HG03520 (cell line): Measurements from ENCODE around the gene ZNF576.
"Not testable (repeated sequence)": the region's sequence is repeated elsewhere in the genome, so short reads cannot be mapped to it uniquely, and the experiment has no call there.

Experiments used
- ATAC-seq: cut with Tn5 transposase; IDR thresholded peaks from one replicate; pipeline ENCODE4 v1.9.1; 2021; ENCODE audit warnings: mild to moderate bottlenecking, moderate library complexity; ENCODE audit not compliant: unreplicated experiment

ZNF576 gene

DNA sequence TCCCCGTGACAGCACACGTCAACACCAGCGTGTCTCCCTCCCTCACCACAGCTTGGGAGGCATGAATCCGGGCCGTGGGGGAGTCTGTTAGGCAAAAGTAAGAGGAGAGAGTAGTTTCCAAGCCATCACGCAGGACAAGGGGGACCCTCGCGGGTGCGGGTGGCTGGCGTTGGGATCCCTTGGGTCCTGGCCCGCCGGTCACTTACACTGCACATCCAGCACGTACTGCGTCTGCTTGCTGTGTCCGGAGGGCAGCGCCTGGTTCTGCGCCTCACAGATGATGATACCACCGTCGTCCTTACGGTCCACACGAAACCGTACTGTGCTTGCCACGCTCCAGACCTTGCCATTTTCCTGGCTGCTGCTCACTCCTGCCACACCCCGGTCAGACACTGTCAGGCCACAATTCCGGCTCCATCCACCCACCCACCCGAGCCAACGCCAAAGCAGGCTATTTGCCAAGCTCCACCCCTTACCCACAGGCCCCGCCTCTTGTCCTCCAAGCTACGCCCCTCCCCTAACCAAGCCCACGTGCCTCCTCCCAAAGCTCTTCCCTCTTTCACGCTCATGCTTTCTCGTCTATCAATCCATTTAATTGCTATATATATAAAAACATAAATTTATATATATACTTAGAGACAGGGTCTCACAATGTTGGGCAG lies 29.7 kb downstream of the ZNF576 start:
- ATAC-seq = no peak

DNA sequence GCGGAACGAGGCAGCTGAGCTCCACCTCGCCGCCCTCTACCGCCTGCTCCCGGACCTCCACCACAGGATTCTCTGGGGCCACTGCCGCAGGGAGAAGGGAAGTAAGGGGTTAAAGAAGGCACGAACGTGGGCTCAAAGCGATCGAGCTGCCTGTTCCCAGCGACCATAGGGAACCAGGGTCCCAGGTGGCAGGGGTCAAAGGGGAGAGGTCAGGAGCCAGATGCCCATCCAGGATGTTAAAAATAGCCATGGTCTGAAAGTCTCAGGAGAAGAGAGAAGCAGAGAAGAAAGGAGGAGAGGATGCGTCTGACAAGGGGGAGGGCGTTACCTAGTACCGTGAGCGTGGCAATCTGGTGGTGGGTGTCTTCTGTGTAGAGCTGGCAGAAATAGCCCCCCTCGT lies 30.4 kb downstream of the ZNF576 start:
- ATAC-seq = no peak

DNA sequence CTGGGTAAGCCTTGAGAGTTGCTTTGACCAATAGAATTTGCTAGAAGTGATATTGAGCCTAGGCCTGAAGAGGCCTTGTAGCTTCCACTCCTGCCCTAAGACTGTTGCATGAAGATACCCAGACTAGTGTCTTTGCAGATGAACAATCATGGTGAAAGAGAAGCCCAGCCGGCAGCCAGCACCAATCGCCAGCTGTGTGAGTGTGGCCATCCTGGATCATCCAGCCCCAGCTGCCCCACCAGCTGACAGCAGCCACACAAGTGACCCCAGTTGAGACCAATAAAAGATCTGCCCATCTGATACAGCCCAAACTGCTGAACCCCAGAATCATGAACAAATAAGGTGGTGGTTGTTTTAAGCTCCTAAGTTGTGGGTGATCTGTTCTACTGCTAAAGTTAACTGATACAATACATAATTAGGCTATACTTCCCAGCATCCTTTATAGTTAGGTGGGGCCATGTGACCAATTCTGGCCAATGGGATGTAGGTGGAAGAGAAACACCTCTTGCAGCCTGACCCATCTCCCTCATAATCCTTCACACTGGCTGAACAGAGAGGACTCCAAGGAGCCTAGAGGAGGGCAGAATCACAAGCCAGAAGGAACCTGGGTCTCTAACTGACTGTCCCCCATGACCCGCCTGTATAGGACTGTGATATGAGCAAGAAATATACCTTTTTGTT lies 32.4 kb downstream of the ZNF576 start:
- ATAC-seq = no peak

DNA sequence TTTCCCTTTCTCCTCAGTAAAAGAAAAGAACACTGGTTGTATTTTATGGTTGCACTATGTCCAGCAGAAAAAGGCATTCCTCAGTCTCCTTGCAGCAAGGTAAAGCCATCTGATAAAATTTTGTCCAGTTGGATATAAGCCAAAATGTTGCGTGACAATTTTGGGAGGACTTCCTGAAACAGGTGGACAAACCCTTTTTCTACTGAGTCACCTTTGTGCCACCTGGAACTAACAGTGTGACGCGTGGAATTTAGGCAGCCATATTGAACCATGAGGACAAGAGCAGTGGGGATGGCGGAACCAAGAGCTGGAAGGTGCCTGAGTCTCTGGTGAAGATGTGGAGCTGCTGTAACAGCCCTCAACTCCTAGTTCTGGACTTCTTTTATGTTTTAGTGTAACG lies 35.1 kb downstream of the ZNF576 start:
- ATAC-seq = no peak

DNA sequence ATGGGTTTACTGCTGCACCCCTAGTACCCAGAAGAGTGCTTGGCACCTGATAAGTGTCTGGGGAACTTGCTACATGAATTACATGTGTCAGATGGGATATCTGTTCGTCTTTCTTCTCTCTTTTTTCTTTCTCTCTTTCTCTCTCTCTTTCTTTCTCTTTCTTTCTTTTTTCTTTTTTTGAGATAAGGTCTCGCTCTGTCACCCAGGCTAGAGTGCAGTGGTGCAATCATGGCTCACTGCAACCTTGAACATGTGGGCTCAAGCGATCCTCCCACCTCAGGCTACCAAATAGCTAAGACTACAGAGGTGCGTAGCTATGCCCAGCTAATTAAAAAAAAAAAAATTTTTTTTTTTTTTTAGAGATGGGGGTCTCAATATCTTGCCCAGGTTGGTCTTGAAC lies 37.1 kb downstream of the ZNF576 start:
- no peak for ATAC-seq

DNA sequence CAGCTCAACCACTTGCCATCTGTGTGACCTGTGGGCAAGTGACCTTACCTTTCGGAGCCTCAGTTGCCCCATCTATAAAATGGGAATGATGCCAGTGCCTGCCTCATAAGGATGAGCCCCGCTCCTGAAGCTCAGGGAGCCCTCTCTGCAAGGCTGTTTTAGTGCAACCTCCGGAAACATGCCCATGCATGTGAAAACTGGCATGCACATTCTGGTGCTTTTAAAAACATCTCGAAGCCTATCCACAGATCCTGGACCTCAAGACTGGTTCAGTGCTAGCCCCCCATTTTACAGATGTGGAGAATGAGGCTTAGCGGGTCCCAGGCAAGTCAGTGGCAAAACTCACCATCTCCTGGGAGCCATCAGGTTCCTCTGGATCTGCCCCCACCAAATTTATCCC lies 37.7 kb downstream of the ZNF576 start:
- no peak for ATAC-seq

DNA sequence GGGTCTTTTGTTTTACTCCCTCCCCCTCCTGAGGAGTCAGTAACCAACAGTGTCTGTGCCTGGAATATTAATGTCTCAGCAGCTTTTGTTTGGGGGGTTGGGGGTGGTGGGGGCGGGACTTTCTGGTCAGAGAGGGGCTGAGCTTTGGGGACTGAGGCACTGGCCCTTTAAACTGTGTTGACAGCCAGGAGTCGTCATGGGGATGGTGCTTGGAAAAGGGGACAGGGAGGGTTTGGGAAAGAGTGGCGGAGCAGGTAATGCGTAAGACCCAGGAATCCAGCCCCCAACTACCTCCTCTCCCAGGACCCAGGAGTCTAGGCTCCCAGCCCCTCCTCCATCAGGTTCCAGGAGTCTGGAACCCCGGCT lies 38.1 kb downstream of the ZNF576 start:
- ATAC-seq = no peak

DNA sequence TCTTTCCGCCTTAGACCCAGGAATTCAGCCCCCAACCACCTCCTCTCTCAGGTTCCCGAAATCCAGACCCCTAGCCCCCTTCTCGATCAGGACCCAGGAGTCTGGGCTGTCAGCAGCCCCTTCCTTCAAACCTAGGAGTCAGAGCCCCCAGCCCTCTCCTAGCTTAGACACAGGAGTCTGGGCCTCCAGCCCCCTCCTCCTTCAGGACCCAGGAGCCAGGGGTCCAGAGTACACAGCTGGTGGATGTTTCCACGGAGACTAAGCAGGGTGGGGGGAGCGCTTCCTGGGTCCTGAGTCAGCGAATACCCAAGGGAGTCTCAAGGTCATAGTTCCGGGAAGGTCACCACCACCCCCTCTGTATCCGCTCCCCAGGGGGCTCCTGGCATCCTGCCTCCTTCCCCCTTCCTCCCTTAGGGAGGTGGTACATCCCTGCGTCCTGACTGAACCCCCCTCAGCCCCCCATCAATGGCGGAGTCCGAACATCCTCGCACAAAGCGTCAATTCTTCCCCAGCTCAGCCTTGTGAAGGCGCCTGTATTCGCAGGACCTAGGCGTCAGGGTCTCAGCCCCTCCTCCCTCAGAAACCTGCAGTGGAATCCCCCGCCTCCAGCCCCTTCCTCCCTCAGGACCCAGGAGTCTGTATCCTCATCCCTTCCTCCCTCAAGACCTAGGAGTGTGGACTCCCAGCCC lies 38.6 kb downstream of the ZNF576 start:
- ATAC-seq = no peak

DNA sequence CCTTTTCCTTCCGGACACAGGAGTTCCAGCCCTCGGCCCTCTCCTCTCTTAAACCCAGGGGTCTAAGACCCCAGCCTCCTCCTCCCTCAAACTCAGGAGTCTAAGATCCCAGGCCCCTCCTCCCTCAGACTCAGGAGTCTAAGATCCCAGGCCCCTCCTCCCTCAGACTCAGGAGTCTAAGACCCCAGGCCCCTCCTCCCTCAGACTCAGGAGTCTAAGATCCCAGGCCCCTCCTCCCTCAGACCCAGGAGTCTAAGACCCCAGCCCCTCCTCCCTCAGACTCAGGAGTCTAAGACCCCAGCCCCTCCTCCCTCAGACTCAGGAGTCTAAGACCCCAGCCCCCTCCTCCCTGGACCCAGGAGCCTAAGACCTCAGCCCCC lies 39.2 kb downstream of the ZNF576 start:
- not testable (repeated sequence) for ATAC-seq

DNA sequence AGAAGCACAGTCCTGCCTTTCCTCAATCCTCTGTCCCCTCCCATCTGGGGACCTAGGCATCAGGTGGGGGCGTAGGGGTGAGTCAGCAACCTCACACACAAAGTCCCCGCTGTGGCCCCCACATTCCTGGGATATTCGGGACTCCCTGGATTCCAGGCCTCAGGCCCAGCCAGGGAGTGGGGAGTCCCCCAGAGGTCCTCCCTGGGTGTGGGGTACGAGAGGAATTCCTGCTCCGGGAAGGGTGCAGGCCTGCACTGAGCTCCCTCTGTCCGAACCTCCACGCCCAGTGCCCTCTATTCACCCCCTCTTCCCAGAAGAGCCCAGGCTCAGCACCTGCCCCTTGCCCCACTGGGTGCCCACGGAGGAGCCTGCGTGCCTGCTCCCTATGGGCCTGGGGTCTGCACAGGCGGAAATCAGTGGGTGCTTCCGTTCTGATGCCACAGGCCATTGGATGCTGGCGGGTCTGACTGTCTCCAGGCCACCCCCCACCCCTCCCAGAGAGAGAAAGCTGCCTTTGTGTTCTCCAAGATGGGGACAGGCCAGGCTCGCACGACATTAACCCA lies 39.8 kb downstream of the ZNF576 start:
- no peak for ATAC-seq

DNA sequence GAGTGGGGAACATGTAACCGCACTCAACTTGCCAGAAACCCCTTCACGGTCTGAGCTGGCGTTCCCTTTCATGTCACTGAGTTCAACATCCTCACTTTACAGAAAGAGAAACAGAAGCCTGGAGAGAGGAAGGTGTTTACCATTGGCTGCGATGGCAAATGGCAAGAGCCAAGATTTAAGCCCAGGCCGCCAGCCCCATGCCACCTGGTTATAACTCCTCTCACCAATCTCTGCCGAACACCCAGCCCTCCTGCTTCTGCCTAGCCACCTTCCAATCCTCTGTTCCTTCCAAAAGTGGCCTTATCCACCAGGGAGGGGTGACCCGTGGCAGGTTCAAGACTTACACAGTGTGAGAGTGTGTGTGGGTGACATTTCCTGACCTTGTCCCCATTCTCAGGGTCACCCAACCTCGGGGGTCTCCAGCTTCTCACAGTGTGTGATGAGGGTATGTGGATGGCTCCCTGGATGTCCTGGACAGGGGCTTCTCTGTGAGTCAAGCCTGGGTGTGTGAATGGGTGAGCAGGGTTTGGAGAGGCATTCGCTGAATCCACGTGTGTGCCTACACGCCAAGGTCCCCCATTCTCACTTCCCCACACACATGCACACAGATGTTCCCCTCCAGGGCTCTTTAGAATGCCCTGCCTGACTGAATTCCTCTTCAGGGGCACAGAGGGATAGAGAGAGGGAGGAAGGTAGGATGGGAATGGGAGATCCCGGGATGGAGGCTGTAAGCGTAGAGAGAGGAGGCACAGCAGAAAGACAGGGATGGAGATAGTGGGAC lies 42.0 kb downstream of the ZNF576 start:
- ATAC-seq = no peak

DNA sequence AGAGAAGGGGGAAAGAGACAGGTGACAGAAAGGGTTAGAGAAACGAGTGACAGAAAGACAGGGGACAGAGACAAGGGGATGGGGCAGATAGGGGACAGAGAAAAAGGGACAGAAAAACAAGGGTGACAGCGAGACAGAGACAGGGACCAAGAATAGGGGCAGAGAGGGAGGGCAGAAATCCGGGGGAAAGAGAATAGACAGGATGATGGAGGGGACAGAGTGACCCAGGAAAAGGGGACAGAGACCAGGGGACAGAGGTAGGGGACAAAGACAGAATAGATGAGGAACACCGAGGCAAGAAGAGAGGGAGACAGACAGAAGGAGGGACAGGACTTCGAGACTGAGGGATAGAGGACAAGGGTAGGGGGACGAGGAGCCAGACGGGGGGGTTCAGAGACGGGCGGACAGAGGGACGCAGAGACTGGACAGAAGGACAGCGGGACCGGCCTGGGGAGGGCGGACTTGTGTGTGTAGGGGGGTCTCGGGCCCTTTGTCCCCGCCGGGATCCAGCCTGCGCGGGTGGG lies 42.7 kb downstream of the ZNF576 start:
- no peak for ATAC-seq

DNA sequence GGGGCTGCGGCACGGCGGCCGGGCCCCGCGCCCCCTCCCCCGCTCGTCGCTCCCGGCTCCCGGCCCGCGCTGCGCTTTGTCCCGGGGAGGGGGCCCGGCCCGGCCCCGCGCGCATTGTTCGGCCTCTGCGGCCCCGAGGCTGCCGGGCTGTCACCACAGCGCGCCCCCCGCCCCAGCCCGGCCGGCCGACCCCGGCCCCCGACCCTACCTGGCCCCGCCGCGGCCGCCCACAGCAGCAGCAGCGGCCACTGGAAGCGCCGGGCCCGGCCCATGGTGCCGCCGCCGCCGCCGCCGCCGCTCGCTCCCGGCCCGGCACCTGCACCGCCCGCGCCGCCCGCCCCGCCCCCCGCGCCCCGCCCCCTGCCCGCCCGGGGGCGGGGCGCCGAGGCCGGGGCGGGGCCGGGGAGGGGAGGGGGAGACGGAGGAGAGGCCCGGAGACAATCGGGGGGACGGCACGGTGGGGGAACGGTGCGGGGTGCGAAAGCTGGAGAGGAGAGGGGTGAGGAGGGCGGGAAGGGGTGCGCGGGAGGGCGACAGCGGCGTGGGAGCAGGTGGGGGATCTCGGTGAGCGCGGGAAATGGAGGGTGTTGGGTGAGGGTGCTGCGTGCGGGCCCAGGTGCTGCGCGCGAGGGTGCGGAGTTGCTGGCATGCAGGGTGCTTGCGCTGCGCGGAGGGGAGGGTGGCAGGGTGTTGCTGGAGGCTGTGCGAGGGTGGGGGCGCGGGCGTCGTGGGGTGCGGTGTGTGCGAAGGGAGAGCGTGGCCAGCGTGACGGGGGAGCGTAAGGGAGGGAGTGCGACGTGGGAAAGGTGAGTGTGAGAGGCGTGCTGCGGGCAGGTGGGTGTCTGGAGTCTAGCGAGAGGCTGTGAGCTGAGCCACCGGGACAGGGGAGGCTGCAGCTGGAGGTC lies 43.4 kb downstream of the ZNF576 start, which contains the start of gene CADM4:
Gene CADM4, minus strand, starts transcription at position 332 of the 905 bp plus-strand sequence. Its CDS starts 60 bp downstream, at position 272.
- no peak for ATAC-seq

DNA sequence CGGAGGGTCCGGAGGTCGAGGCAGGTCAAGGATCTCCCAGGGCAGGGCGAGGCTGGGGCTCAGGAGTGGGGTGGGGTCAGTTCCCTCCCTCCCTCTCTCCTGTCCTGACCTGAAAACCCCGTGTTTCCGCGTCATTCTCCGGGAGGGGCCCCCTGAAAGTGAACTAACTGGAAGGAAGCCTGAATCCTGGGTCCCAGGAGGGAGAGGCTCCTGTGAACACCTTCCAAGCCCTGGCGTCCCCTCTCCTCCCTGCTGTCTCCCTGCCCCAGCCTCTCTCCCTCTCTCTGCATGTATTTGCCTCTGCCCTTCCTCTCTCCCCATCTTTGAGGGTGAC lies 44.0 kb downstream of the ZNF576 start:
- ATAC-seq = no peak

DNA sequence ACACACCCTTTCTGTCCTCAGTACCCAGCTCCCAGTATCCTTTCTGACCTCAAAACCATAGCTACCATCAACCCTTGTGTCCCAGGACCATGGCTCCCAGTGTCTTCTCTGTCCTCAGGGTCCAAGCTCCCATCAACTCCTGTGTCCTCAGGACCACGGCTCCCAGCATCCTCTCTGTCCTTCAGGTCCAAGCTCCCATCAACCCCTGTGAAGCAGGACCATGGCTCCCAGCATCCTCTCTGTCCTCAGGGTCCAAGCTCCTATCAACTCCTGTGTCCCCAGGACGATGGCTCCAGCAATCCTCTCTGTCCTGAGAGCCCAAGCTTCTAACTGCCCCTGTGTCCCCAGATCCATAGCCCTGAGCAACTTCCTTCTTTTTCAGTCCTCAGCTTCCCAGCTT lies 44.9 kb downstream of the ZNF576 start:
- no peak for ATAC-seq

DNA sequence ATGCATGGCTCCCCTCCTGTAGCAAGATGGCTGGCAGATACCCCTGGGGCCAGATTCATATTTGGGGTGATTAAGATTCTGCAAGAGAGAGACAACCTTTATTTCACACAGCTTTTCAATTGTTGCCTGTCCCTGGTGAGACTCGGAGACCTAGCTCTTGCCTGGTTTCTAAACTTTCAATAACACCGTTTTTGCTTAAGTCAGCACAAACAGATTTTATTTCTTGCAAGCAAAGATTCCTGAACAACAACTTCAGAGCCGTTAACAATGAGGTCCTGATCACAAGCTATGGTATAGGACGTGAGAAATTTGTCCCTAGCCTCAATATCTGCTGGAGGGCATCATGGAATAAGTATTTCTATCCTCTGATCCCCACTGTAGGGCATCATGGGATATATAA lies 46.1 kb downstream of the ZNF576 start:
- no peak for ATAC-seq

DNA sequence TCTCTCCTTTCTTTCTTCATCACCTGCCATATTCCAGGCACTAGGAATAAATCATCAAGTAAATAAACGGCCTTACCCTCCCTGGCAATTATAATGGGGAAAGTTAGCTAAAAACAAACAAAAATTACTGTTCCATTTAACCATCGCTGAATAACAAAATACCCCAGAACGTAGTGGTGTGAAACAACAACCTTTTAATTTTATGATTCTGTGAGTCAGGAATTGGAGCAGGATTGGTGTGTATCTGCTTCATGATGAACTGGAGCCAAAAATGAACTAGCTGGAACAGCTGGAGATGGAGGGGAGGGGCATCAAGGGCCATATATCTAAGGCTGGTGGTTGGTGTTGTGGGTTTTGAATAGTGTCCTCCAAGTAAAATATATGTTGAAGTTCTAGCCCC lies 46.9 kb downstream of the ZNF576 start:
- ATAC-seq = no peak

DNA sequence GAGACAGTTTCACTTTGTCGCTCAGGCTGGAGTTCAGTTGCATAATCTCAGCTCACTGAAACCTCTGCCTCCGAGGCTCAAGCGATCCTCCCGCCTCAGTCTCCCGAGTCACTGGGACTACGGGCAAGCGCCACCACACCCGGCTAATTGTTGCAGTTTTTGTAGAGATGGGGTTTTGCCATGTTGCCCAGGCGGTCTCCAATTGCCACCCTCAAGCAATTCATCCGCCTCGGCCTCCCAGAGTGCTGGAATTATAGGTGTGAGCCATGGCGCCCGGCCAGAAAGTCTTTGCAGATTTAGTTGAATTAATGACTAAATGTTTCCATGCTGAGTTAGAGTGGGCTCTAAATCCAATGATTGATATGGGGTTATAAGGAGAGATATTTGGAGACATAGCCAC lies 47.8 kb downstream of the ZNF576 start:
- no peak for ATAC-seq

DNA sequence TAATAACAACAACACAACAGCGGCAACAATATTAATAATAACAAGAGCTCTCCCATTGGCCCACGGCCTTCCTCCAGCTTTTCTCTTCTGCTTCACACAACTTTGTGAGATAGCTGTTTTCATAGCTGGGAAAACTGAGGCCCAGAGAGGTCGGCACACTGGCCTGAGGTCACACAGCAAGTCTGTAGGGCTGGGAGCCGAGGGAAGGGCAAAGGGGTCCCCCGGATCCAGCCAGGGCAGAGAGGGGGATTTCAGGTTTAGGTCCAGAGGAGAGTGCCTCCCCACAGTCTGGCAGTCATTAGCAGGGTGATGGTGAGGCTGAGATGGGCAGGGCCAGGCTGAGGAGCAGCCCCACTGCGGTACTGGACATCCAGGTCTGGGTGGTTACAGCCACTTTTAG lies 52.2 kb downstream of the ZNF576 start:
- ATAC-seq = no peak

DNA sequence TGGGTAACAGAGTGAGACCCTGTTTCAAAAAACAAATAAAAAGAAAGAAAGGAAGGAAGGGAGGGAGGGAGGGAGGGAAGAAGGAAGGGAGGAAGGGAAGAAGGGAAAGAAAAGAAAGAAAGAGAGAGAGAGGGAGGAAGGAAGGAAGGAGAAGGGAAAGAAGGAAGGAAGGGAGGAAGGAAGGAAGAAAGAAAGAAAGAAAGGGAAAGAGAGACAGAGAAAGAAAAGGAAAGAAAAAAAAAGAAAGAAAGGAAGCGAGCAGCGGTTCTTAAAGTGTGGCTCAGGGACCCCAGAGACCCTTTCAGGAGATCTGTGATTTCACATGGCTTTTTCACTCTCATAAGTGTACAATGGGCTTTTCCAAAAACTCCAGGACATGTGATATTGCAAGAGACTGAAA lies 53.1 kb downstream of the ZNF576 start:
- ATAC-seq = no peak
